8988T (cell line): ENCODE results near the gene DPP10.
"Not testable (repeated sequence)": the region's sequence is repeated elsewhere in the genome, so short reads cannot be mapped to it uniquely, and the experiment has no call there.

ENCODE experiments used
- DNase-seq: peaks from one replicate; pipeline ENCODE4 v3.0.0; 2011

The DPP10 gene

DNA sequence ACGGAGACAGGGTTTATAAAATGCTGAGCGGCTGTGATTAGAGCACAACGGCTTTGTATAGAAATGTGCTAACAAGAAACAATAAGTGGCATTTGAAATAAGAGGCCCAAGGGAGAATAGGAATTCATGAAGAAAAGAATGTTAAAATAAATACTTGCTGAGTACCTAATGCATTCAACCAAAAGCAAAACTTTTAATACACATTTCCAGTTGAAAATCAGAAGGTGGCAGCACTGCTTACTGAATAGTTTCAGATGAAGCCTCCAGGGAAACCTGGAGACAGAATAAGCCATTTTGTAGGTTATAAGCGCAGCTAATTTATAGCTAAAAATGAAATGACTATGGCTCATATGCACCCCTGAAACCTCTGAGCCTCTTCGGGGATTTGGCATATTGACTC lies 286.6 kb downstream of the DPP10 start:
- no peak for DNase-seq

DNA sequence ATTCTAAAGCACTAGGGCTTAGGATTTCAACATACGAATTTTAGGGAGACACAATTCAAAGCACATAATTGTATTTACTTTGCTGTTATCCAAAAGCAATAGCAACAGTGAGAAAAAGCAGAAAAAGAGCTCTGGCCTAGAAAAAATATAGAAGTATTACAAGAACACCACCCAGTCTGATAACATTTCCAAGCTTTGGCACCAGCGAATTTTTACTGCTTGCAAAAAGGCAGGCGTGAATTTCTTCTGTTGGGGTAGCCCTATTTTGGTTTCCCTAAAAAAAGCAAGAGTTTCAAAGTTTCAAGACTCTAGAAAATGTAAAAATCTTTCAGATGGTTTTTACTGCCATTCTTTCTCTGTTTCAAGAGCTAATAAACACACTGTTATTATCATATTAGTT lies 292.7 kb downstream of the DPP10 start:
- no peak for DNase-seq

DNA sequence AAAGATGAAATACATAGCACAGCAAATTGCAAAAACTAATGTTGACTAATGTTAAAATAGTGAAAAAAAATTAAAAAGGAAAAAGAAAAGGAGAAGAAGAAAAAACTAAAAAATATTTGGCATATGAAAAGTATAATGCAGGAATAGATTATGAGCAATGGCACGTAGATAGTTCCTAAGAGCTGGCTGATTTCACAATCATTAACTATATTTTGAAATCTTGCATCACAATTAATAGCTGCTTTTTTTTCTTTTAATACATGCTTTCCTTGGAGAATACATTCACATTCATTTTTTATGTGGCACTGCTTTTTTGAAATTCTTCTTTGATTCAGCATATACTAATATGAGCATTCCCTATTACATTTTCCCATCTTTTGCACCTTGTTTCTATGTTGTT lies 299.8 kb downstream of the DPP10 start:
- DNase-seq = no peak

DNA sequence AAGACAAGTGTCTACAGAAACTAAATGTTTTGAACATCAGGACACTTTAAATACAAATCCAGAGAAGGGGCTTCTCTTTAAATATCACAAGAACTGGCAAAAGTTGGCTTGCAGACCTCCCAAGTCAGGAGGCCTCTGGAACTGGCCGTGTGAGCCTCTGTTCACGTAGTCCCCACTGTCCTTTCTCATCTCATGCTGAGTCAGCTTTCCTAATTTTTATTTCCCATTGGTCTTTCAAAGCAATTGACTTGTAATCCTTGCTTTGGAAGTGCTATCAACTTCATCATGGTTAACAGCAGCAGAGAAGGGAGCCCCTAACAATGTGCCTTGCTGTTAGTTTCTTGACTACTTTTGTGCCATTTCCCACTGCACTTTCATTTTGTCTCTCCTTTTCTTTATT lies 303.3 kb downstream of the DPP10 start:
- no peak for DNase-seq

DNA sequence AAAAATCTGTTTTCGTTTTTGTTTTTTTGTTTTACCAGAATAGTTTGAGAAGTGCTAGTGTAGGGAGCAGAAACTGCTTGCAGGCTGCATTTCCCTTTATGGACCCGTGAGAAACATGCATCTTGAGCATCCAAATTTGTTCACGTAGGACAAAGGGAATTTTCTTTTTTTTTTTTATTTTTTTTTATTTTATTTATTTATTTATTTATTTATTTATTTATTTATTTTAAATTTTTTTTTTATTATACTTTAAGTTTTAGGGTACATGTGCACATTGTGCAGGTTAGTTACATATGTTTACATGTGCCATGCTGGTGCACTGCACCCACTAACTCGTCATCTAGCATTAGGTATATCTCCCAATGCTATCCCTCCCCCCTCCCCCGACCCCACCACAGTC lies 305.7 kb downstream of the DPP10 start:
- not testable (repeated sequence) for DNase-seq

DNA sequence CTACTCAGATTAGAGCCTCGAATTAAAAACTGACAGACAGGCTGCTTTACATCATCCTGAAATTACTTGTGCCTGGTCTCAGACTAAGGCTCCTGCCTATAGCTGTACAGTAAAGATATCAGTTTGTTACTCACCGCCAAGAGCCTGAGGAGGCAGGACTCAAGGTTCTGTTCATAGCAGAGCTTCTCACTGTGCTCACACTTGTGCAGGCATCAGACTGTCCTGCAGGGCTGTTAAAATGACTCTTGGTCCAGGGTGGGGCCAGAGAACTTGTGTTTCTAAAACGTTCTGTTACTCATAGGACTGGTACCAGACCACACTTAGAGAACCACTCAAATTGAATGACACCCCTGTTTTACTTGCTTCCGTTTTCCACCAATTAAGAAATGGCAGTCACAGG lies 310.0 kb downstream of the DPP10 start:
- DNase-seq = no peak

DNA sequence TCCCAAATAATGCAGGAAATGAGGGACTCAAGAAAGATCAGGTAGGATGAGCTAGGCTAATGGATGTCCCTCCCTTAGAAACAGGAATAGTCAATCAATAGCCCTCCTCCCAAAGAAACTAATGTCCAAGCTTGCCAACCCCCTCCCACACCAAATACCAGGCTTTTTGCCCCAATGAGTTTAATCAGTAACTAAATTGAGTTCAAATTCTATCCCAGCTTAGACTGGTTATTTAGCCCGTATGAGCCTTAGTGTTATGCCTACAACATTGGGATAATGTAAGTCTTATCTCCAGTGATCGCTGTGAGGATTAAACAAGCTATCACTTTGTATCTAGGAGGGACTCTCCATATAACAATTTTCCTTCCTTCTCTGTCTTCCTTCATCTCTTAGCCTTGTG lies 310.7 kb downstream of the DPP10 start:
- DNase-seq = no peak

DNA sequence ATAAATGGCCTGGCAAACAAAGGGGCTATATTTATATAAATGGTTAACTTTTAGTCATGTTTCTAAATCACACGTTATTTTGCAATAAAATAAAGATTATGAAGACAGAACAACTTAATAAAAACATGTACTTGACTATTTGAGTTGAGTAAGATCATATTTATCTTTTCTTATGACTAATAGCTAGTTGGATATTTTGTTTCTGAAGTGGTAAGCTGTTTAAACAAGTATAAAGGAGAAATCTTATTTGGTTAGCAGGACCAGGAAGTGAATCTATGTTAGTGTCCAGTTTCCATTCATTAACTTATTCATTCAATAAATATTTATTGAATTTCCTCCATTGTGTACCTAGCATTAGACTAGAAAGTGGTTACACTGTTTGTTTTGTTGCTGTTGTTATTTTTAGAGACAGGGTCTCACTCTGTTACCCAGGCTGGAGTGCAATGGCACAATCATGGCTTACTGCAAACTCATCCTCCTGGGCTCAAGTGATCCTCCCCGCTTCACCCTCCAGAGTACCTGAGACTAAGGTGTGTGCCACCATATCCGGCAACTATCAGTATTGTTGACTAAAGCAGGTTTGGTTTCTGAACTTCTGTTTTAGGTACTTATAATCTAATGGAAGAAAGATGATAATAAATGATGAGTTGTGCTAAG lies 312.6 kb downstream of the DPP10 start:
- no peak for DNase-seq

DNA sequence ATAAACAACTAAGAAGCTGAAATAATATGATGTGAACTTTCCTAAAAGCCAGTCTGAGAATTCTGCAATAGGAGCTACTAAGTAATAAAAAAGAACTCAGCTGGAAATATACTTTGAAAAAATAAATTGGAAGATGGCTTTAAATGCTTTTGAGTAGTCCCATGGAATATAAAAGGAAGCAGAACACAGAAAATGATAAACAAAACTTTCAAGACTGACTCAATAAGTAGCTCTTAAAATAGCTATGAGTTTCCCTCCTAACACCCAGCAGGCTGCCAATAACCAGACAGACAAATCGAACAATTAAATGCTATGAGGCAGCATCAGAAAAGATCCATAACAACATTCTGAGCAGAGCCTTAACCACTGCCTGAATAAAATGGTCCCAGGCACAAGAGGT lies 319.9 kb downstream of the DPP10 start:
- DNase-seq = no peak

DNA sequence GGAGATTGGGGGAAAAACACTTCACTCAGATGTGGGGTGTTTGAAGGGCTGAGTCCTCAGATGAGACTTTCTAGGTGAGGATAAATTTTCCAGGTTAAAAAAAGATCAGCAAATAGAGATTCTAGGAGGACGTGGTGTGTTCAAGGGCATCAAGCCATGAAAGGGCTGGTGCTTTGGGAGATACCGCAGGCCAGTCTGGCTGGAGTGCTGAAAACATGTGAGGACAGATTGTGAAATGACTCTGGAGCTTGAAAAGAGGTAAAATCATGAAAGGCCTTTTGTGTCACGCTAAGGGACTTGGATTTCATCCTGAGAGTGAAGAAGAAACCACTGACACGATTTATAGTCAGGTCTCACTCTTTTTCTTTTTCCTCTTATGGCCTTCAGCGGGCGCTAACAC lies 320.5 kb downstream of the DPP10 start:
- DNase-seq = no peak

DNA sequence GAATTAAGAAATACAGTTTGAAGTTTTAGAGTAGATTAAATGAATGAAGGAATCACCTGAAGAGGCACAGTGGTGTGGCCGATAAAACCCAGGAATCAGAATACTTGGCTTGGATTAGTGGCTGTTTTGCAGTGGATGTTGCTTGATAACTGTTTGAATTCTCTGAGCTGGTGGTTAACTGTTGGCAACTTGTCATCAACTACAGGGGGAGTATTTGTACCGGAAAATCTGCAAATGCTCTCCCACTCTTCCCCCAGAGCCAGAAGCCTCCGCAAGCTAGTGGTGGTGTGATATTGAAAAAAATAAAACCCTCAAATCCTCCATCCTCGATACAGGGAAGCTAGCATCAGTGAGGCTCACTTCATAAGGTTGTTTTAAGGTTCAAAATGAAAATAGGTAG lies 326.7 kb downstream of the DPP10 start:
- DNase-seq = no peak

DNA sequence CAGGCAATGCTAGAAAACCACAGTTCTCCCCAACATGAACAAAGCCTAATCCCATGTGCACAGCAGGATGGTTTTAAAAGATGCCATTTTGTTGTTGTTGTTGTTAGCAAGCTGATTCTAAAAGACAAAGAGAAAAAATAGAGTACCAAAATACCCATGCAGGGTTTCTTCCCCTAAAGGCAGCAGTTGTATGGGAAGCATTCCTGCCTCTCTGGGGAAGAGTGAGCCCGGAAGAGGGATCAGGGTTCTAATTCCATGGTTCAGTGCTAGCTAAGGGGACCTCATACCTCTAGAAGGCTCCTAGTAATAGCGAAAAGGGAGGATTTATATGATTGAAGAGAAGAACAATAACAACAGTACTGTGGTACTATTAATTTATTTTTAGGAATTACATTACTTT lies 327.6 kb downstream of the DPP10 start:
- DNase-seq = no peak

DNA sequence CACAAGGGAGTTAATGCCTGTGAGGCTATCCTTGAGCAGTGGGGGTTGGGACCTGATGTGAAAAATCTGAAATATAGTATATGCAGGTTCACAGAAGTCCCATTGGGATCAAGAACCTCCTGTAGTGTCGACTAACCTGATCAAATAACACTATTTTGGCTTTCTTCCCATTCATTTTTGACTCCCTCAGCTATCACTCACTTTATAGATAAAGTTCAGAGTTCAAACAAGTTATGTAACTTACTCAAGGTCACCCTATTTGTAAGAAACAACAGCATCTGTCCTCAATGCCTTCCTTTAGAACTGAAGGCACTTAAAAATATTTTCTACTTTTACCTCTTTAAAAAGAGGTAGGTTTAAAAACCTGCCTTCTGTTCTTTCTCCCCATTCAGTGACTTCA lies 341.6 kb downstream of the DPP10 start:
- DNase-seq = no peak

DNA sequence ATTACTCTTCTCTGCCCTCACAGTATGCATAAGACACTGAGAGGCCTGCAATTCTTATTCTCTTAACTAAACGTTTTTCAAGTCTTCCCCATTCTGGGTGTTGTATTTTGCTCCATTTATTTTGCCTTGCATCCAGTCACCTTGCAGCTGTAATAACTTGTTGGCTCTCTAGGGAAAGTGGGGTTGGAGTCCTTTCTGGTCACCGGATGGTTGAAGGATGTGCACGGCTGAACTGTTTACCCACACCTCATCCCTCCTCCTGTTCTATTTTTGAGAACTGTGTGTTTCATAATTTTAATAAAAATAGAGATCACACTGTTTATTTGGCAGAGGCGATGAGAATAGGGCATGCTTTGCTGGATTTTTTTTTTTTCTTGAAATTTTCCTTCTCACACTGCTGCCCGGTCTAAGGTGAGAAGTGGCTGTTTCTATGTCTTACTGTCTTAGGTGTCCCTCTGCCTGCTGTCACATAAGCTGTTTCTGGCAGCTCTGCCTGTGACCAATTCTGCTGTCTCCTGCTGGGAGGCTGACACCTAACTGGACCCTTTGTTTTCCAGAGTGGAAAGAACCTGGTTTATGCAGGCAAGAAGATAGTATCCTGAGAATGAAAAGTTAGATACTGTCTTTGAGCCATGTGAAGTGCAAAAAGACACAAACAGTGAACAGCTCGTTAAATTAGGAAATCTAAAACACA lies 342.6 kb downstream of the DPP10 start:
- DNase-seq = no peak

DNA sequence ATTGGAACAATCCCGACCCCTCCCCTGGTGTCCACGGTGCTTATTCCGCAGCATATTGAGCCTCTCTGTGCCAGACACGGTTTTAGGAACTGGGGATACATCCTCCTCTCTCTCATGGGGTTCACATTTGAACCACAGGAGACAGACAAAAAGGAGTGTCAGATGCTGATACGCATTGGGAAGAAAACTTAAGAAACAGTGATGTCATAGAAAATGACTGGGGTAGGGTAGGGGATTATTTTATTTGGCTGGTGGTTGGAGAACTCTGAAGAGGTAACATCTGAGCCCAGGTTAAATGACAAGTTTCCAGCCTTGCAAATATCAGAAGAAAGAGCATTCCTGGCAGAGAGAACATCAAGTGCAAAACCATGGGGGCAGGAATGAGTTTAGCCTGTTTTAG lies 344.5 kb downstream of the DPP10 start:
- no peak for DNase-seq

DNA sequence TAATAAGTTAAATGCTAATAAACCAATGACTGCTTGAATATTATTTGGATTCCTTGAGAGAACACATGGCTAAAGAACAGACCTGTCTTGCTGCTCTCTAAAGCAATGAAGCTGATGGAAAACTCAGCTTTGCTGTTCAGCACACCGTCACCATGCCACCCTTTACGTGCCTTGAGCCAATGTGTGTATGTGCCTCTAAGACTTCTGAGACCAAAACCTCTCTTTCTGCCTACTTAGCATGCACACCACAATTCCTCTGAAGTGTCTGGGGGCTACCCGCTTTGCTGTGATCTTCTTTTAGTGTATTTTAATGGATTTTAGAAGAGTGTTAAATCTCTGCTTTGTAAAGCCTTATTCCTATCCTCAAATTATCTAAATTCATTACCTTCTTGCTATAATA lies 345.0 kb downstream of the DPP10 start:
- no peak for DNase-seq

DNA sequence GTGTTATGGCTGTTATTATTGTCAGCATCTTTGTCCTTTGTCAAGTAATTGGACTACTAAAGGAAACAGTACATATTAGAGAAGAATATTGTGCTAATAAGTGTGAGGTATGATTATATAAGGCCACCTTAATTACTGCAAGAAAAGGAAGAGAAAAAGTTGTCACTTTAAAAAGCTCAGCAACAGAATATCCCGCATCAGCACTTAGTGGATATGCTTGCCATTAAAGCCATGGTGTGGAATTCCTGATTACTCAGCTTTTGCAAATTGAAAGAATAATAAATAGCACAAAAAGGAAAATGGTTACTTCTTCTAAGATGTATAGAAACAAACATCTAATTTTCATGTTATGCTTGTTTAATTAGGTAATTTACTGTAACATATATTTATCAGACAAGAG lies 347.5 kb downstream of the DPP10 start:
- no peak for DNase-seq

DNA sequence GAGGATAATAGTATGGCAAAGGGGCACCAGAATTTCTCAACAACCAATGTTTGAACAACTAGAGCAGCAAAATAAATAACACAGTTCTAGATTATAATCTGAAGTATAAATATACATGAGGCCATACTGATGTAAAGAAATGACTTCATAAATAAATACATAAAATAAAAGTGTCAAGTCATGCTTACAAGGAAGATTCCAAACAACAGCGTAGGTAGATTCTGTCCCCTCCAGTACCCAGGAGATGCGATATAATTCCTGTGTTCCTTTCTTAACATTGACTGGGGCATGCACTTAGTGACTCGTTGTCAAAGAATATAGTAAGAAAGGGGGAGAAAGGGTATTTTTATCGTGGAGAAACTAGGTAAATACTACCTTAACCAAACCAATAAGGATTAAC lies 355.1 kb downstream of the DPP10 start:
- no peak for DNase-seq

DNA sequence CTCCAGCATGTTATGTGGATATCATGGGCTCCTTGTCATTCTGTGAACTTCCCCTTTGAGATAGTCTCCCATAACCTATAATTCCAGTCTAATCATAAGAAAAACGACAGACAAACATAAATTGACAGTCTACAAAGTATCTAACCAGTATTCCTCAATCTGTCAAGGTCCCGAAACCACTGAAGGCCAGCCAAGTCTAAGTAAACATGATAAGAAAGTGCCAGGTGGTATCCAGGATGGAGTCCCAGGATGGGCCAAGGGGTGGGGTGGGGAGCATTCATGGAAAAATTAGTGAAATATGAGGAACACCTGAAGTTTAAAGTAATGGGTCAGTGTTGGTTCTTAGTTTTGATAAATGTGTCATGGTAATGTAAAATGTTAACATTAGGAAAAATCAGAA lies 355.5 kb downstream of the DPP10 start:
- no peak for DNase-seq

DNA sequence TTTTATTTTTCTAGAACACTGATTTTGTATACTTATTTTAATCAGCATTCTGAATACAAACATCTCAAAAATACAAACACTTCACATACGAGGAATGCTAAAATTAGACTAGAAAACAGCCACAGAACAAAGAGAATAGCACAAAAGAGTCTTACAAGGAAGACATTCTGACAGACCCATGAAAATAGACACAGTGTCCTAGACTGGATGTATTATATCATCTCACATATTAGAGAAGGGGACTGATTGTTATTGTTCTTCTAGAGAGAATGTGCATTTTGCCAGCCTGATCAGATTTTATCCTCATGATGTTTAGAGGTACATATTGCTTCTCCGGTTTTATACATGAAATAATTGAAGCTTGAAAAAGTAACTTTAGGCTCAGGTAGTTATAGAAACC lies 357.9 kb downstream of the DPP10 start:
- DNase-seq = no peak

DNA sequence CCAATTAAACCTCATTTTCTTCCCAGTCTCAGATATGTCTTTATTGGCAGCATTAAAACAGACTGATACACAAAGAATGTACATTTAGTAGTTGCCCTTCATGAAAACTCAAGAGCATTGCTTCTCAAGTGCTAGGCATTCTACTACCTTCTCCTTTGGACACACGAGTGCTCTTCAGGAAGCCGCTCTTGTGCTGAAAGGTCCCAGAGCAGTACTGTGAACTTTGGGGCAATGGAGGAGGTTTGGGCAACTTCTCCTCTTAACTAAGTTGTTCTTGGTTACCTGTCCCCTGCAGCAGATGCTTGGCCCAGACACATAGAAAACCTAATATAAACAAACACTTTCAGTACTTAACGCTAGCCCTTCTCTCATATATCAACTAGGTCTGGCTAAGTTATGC lies 362.8 kb downstream of the DPP10 start:
- DNase-seq = no peak

DNA sequence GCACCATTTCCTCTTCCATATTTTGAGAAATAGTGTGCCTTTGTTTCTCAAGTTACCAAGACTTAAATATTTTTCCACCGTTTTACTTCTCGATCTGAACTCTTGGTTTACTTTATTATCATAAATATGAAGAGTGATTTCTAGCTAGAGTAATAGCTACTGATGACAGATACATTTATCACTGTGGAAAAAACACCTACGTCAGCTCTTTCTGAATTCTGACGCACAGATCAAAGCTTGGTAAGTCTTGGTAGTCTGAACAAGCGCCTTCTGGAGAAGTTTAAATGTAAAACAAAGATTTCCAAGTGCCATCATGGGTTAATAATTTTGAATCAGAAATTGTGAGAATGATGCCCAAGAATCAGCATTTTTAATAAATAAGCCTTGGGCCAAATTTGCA lies 367.7 kb downstream of the DPP10 start:
- no peak for DNase-seq

DNA sequence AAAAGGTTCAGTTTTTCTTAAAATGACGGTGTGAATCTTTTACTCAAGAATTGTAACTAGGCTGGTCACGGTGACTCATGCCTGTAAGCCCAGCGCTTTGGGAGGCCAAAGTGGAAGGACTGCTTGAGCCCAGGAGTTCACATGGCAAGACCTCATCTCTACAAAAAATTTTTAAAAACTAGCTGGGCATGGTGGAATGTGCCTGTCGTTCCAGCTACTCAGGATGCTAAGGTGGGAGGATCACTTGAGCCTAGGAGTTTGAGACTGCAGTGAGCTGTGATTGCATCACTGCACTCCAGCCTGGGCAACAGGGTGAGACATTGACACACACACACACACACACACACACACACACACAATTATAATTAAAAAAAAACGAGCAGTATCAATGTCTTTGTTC lies 369.8 kb downstream of the DPP10 start:
- no peak for DNase-seq

DNA sequence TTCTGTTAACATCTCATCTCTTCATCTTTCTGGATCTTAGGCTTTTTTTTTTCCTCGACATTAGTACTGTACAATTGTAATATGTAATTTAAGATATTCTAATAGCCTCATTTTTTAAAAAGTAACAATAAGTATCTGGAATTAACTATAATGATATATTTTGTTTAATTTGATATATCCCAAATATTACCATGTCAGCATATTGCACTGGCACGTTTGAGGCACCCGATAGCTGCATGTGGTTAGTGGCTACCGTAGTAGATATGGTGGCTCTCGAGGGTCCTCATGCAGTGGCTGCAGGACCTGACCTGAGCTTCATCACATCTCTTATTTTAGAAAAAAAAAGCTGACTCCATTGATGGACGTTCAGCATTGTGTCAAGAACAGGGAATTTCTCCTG lies 371.9 kb downstream of the DPP10 start:
- DNase-seq = no peak

DNA sequence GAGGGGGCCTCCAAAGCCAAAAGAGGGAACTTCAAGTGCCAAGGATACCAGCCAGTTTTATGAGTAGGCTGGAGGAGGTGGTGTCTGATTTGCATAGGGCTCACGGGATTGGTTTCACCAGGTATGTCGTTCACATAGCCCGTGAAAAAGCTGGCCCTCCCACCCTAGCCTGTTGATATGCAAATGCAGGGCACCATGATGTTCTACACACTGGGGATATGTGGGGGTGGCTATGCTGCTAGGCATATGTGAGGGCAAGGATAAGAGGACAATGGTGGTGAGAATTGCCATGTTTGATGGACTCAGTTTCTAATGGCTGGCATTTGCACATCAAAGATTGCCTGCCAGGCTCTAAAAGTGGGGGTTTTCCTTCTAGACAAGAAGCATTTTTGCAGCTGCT lies 378.6 kb downstream of the DPP10 start:
- no peak for DNase-seq
